ENCODE data around the gene FBXO44.

DNA sequence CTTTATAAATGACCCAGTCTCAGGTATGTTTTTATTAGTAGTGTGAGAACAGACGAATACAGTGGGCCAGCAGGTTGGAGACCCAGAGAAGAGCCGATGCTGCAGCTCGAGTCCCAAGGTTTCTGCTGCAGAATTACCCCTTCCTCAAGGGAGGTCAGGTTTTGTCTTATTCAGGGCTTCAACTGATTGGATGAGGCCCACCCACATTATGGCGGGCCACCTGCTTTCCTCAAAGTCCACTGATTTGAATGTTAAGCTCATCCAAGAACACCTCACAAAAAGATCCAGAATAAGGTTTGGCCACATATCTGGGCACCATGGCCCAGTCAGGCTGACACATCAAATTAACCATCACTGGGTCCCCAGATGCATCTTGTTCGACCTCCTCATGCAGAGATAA lies 41.3 kb upstream of the FBXO44 start:
- TF ChIP-seq SIN3A (IDR thresholded peaks at IDR 0.05; ENCODE audit: borderline replicate concordance, insufficient read depth, low read length) (no peak), POLR2AphosphoS5 (IDR thresholded peaks at IDR 0.05; ENCODE audit: low read depth, low read length) (no peak), TAF1 (IDR thresholded peaks at IDR 0.05; ENCODE audit: borderline replicate concordance, insufficient read depth, low read length) (no peak)
- TF ChIP-seq, protein P1, sequence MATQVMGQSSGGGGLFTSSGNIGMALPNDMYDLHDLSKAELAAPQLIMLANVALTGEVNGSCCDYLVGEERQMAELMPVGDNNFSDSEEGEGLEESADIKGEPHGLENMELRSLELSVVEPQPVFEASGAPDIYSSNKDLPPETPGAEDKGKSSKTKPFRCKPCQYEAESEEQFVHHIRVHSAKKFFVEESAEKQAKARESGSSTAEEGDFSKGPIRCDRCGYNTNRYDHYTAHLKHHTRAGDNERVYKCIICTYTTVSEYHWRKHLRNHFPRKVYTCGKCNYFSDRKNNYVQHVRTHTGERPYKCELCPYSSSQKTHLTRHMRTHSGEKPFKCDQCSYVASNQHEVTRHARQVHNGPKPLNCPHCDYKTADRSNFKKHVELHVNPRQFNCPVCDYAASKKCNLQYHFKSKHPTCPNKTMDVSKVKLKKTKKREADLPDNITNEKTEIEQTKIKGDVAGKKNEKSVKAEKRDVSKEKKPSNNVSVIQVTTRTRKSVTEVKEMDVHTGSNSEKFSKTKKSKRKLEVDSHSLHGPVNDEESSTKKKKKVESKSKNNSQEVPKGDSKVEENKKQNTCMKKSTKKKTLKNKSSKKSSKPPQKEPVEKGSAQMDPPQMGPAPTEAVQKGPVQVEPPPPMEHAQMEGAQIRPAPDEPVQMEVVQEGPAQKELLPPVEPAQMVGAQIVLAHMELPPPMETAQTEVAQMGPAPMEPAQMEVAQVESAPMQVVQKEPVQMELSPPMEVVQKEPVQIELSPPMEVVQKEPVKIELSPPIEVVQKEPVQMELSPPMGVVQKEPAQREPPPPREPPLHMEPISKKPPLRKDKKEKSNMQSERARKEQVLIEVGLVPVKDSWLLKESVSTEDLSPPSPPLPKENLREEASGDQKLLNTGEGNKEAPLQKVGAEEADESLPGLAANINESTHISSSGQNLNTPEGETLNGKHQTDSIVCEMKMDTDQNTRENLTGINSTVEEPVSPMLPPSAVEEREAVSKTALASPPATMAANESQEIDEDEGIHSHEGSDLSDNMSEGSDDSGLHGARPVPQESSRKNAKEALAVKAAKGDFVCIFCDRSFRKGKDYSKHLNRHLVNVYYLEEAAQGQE (IDR thresholded peaks at IDR 0.05; ENCODE audit: insufficient read depth in 1 of 2, low read depth in 2 of 2, low read length in 2 of 2) = no peak
